ENCODE measurements around the gene PRIM2. TPM values are rescaled to one million over a fixed set of nuclear protein-coding genes. Genes with fewer than 3 reads are reported as not detected.
"Not testable (repeated sequence)": the region's sequence is repeated elsewhere in the genome, so short reads cannot be mapped to it uniquely, and the experiment has no call there.

Gene PRIM2
- total and polyA plus RNA-seq, 2 of the 4 experiments (the other 2 are of a cell fraction) = 11.8 to 37.5 TPM

- dilution Hi-C loops (cut with HindIII; ENCODE audit: low sequenced_read_pairs, unreplicated experiment); H2AK9ac ChIP-seq (replicated peaks; ENCODE audit: low read depth, low read length, poor library complexity); H3K4me2 ChIP-seq (ENCODE audit: low read depth, low read length); H3K18ac ChIP-seq (ENCODE audit: low read depth, low read length); H3K27ac ChIP-seq (ENCODE audit: insufficient read depth, low read length); H3K9me1 ChIP-seq (ENCODE audit: insufficient read depth, low read length); H3K14ac ChIP-seq (replicated peaks; ENCODE audit: low read depth, low read length); CTCF ChIA-PET; H4K5ac ChIP-seq (ENCODE audit: low read depth, low read length); ATAC-seq (ENCODE audit: low read depth); H3K27me3 ChIP-seq (ENCODE audit: control insufficient read depth, insufficient read depth, low read length); H3K23ac ChIP-seq (ENCODE audit: low read depth, low read length); H3K9ac ChIP-seq (ENCODE audit: low read depth, low read length); H3K4ac ChIP-seq (ENCODE audit: low read depth, low read length); H4K20me1 ChIP-seq (ENCODE audit: insufficient read depth, low read length); H2BK5ac ChIP-seq (ENCODE audit: low read depth, low read length, poor library complexity, severe bottlenecking); BruUV-seq (replicated peaks); H3K36me3 ChIP-seq (ENCODE audit: control insufficient read depth, insufficient read depth, low read length); H2AK5ac ChIP-seq (ENCODE audit: low read depth, low read length); H3K56ac ChIP-seq (ENCODE audit: extremely low read depth, insufficient read depth, low read length); H3K9me3 ChIP-seq (ENCODE audit: control insufficient read depth, insufficient read depth, low read length); H4K91ac ChIP-seq (ENCODE audit: insufficient read depth, low read depth, low read length); intact Hi-C loops (cut with micrococcal nuclease); H2BK15ac ChIP-seq (ENCODE audit: low read depth, low read length); H2BK120ac ChIP-seq (ENCODE audit: low read depth, low read length); H4K8ac ChIP-seq (ENCODE audit: low read depth in 2 of 2, low read length in 2 of 2); H3K4me1 ChIP-seq (ENCODE audit: control insufficient read depth, insufficient read depth, low read length); H2AFZ ChIP-seq (replicated peaks; ENCODE audit: low read length, poor library complexity); in situ Hi-C loops (cut with MboI; ENCODE audit: low sequenced_read_pairs); H3K4me3 ChIP-seq (ENCODE audit: insufficient read depth, low read depth, low read length); DNase-seq; POLR2A ChIA-PET (ENCODE audit: unreplicated experiment); H2BK20ac ChIP-seq (ENCODE audit: low read depth, low read length): not testable (repeated sequence)
- H3K79me1 ChIP-seq (ENCODE audit: low read depth in 1 of 2, low read length in 2 of 2) = peaks cover 3 to 17% of the 10 kb centered on the region in 2 experiments; a peak in 2 of 4 replicates
- no CpG with 5 or more reads among the region's 2 CpGs for WGBS, 2 experiments (ENCODE audit: extremely low coverage in 2 of 2, insufficient read length in 1 of 2)
These were observed 178.8 kb downstream of the PRIM2 start for GRCh38 chr6:57496251-57496650.

DNA sequence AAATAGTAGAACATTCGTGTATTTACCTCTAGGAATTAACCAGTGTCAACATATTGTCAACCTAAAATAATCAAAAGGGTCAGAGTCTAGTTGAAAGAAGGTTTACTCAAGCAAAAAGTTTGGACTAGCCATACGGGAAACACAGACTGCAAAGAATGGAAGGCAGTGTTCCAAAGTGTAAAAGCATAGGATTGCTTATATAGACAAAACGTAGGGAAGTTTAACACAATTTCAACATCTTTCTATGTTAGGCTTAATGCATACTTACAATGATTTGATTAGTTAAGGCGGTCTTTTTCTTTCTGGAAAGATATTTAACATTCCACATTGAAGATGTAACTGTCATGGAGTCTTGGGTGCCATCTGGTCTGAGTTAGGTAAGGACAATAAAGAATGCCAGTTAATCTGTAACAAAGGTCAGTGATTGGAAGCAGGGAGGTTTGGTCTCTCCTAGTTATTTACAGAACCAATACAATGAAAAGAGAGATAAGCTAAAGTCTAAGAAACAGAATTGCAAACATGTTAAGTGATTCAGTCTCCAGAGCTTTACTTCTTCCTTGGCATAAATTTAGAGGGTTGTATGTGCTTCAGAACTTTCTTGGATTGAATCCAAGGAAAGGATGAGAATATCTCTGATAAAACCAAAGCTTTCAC lies 183.1 kb downstream of the PRIM2 start:
- H3K23ac ChIP-seq (ENCODE audit: low read depth, low read length); H2AK9ac ChIP-seq (replicated peaks; ENCODE audit: low read depth, low read length, poor library complexity); H4K91ac ChIP-seq (ENCODE audit: insufficient read depth, low read depth, low read length); CTCF ChIA-PET; in situ Hi-C loops (cut with MboI; ENCODE audit: low sequenced_read_pairs); intact Hi-C loops (cut with micrococcal nuclease); H2AK5ac ChIP-seq (ENCODE audit: low read depth, low read length); H4K20me1 ChIP-seq (ENCODE audit: insufficient read depth, low read length); H3K4me3 ChIP-seq (ENCODE audit: insufficient read depth, low read depth, low read length); dilution Hi-C loops (cut with HindIII; ENCODE audit: low sequenced_read_pairs, unreplicated experiment); H2AFZ ChIP-seq (replicated peaks; ENCODE audit: low read length, poor library complexity); H3K36me3 ChIP-seq (ENCODE audit: control insufficient read depth, insufficient read depth, low read length); H3K27me3 ChIP-seq (ENCODE audit: control insufficient read depth, insufficient read depth, low read length); BruUV-seq (replicated peaks); H3K4me1 ChIP-seq (ENCODE audit: control insufficient read depth, insufficient read depth, low read length); H3K9me1 ChIP-seq (ENCODE audit: insufficient read depth, low read length); H3K9ac ChIP-seq (ENCODE audit: low read depth, low read length); H3K9me3 ChIP-seq (ENCODE audit: control insufficient read depth, insufficient read depth, low read length); H3K14ac ChIP-seq (replicated peaks; ENCODE audit: low read depth, low read length); POLR2A ChIA-PET (ENCODE audit: unreplicated experiment): not testable (repeated sequence)
- H3K56ac ChIP-seq (ENCODE audit: extremely low read depth, insufficient read depth, low read length) = 0 out of 2 replicates have a peak overlapping the region, but pooled peaks have one; percentile 10
- peak overlapping the region; percentile 68 for H2BK120ac ChIP-seq (ENCODE audit: low read depth, low read length)
- peak overlapping the region; percentile 40; the same call in 1 of the 3 replicates for H2BK15ac ChIP-seq (ENCODE audit: low read depth, low read length)
- H3K4ac ChIP-seq (ENCODE audit: low read depth, low read length) = peak overlapping the region; percentile 60; the same call in 1 of the 2 replicates
- H3K79me1 ChIP-seq (ENCODE audit: low read depth in 1 of 2, low read length in 2 of 2) = peaks cover 0 to 22% of the 10 kb centered on the region in 2 experiments; a peak in 3 of 4 replicates
- H4K5ac ChIP-seq (ENCODE audit: low read depth, low read length) = peak overlapping the region; percentile 75
- DNase-seq = peak; percentile 50
- WGBS, 2 experiments (ENCODE audit: extremely low coverage in 2 of 2, insufficient read length in 1 of 2) = no CpG with 5 or more reads among the region's 4 CpGs
- H3K18ac ChIP-seq (ENCODE audit: low read depth, low read length) = peak overlapping the region; percentile 63
- peak; percentile 81 for ATAC-seq (ENCODE audit: low read depth)
- peak overlapping the region; percentile 51 for H2BK20ac ChIP-seq (ENCODE audit: low read depth, low read length)
- H3K4me2 ChIP-seq (ENCODE audit: low read depth, low read length) = peak overlapping the region; percentile 29; the same call in 1 of the 2 replicates
- H3K27ac ChIP-seq (ENCODE audit: insufficient read depth, low read length) = peak overlapping the region; percentile 99; the same call in 1 of the 2 replicates
- peak overlapping the region; percentile 57 to 60 for H4K8ac ChIP-seq (ENCODE audit: low read depth in 2 of 2, low read length in 2 of 2)
- peak overlapping the region; percentile 86 for H2BK5ac ChIP-seq (ENCODE audit: low read depth, low read length, poor library complexity, severe bottlenecking)

Measured in IMR-90 (cell line).